Urinary bladder (tissue), 4 donors: ENCODE results near the gene WFIKKN1. TPM values are rescaled to one million over a fixed set of nuclear protein-coding genes. Genes with fewer than 3 reads are reported as not detected.

Source experiments
- DNase-seq: peaks from one replicate; pipeline ENCODE4 v3.0.0-alpha.2; 2015; ENCODE audit errors: extremely low spot score
- H3K27ac ChIP-seq: one replicate; pipeline ENCODE4 v1.5.1; 2013; ENCODE audit warnings: low read depth, mild to moderate bottlenecking, moderate library complexity
- H3K36me3 ChIP-seq: one replicate; pipeline ENCODE4 v1.6.1; 2013; ENCODE audit warnings: mild to moderate bottlenecking, moderate library complexity; ENCODE audit not compliant: insufficient read depth
- H3K4me1 ChIP-seq: one replicate; pipeline ENCODE4 v1.6.1; 2013; ENCODE audit warnings: mild to moderate bottlenecking, moderate library complexity; ENCODE audit not compliant: insufficient read depth
- H3K4me3 ChIP-seq: one replicate; pipeline ENCODE4 v1.5.1; 2013; ENCODE audit warnings: low read depth, low read length
- WGBS: extraction: QIAGEN DNeasy Blood & Tissue Kit; methylation state at CpG from one replicate; pipeline ENCODE4 v1.1.7; 2013; 5-methylcytosine and 5-hydroxymethylcytosine counted together
- polyA plus RNA-seq: library from polyadenylated mRNA; stranded (reverse); fragments of 200-250 nt; gene quantifications from one replicate; pipeline ENCODE4 v1.2.3, GENCODE V29; 2013
- total RNA-seq: library from RNA; depleted of rRNA; stranded (reverse); fragments of >200 nt; gene quantifications from one replicate; pipeline ENCODE4 v1.2.3, GENCODE V29; 2014
- donor health status: healthy with polysubstance abuse.
- donor health status: healthy.

The WFIKKN1 gene
- 0.37 TPM for total RNA-seq
- polyA plus RNA-seq, result 0.30 TPM

- 3% methylated on average over 23 of the region's 23 CpGs for WGBS
- no peak within 1 kb of the TSS for H3K27ac ChIP-seq
- no peak for DNase-seq
- H3K4me3 ChIP-seq, result no peak within 1 kb of the TSS
- no peaks in the 10 kb centered on the region for H3K4me1 ChIP-seq
- peaks cover 1% of the 10 kb centered on the region for H3K36me3 ChIP-seq
These were observed at the start of gene WFIKKN1 for GRCh38 chr16:630815-631405. TSS of gene WFIKKN1 (plus strand) at chr16:630985. CDS start at chr16:631254, 269 bp downstream.

GRCh38 chr16:582218-582613 is 48.6 kb upstream of the WFIKKN1 start:
- Histone ChIP-seq H3K27ac (no peak overlapping the region), H3K36me3 (no peaks in the 10 kb centered on the region), H3K4me3 (no peak overlapping the region), H3K4me1 (no peaks in the 10 kb centered on the region)
- 91% methylated on average over 18 of the region's 18 CpGs for WGBS
- no peak for DNase-seq

- H3K36me3 ChIP-seq, result no peaks in the 10 kb centered on the region
- no peak overlapping the region for H3K27ac ChIP-seq
- H3K4me1 ChIP-seq, result no peaks in the 10 kb centered on the region
- no peak for DNase-seq
- no peak overlapping the region for H3K4me3 ChIP-seq
- WGBS, result 88% methylated on average over 21 of the region's 21 CpGs
These were observed 48.0 kb upstream of the WFIKKN1 start for GRCh38 chr16:582614-583331.

- WGBS, result 56% methylated on average over 16 of the region's 16 CpGs
- Histone ChIP-seq H3K4me1 (no peaks in the 10 kb centered on the region), H3K36me3 (no peaks in the 10 kb centered on the region), H3K27ac (no peak overlapping the region), H3K4me3 (no peak overlapping the region)
- no peak for DNase-seq
These were observed 47.3 kb upstream of the WFIKKN1 start for GRCh38 chr16:583470-583814.

GRCh38 chr16:583815-584591 is 46.8 kb upstream of the WFIKKN1 start:
- no peak overlapping the region for H3K27ac ChIP-seq
- no peak for DNase-seq
- H3K4me1 ChIP-seq, result no peaks in the 10 kb centered on the region
- H3K36me3 ChIP-seq, result no peaks in the 10 kb centered on the region
- no peak overlapping the region for H3K4me3 ChIP-seq
- 47% methylated on average over 38 of the region's 38 CpGs for WGBS

GRCh38 chr16:585351-585750 is 45.4 kb upstream of the WFIKKN1 start:
- Histone ChIP-seq H3K36me3 (no peaks in the 10 kb centered on the region), H3K27ac (no peak overlapping the region), H3K4me1 (no peaks in the 10 kb centered on the region), H3K4me3 (no peak overlapping the region)
- DNase-seq, result no peak
- WGBS, result 24% methylated on average over 10 of the region's 10 CpGs

- H3K4me3 ChIP-seq, result no peak overlapping the region
- H3K36me3 ChIP-seq, result no peaks in the 10 kb centered on the region
- H3K4me1 ChIP-seq, result no peaks in the 10 kb centered on the region
- DNase-seq, result no peak
- WGBS, result 36% methylated on average over 16 of the region's 16 CpGs
- H3K27ac ChIP-seq, result no peak overlapping the region
These were observed 44.6 kb upstream of the WFIKKN1 start for GRCh38 chr16:586047-586644.

GRCh38 chr16:586645-587590 is 43.9 kb upstream of the WFIKKN1 start:
- H3K36me3 ChIP-seq, result no peaks in the 10 kb centered on the region
- H3K27ac ChIP-seq, result no peak overlapping the region
- no peaks in the 10 kb centered on the region for H3K4me1 ChIP-seq
- H3K4me3 ChIP-seq, result no peak overlapping the region
- no peak for DNase-seq
- WGBS, result 69% methylated on average over 14 of the region's 14 CpGs

- Histone ChIP-seq H3K4me1 (no peaks in the 10 kb centered on the region), H3K36me3 (no peaks in the 10 kb centered on the region), H3K27ac (peak overlapping the region; percentile 90), H3K4me3 (peak overlapping the region; percentile 71)
- 0% methylated on average over 21 of the region's 21 CpGs for WGBS
- no peak for DNase-seq
These were observed 42.2 kb upstream of the WFIKKN1 start for GRCh38 chr16:588639-588888.

- DNase-seq, result peak; percentile 89
- Histone ChIP-seq H3K4me3 (peak overlapping the region; percentile 71), H3K4me1 (no peaks in the 10 kb centered on the region), H3K27ac (peak overlapping the region; percentile 92), H3K36me3 (no peaks in the 10 kb centered on the region)
- under 1% methylated on average over 107 of the region's 107 CpGs for WGBS
These were observed 41.7 kb upstream of the WFIKKN1 start for GRCh38 chr16:588889-589657.

- no peaks in the 10 kb centered on the region for H3K36me3 ChIP-seq
- H3K4me3 ChIP-seq, result peak within 1 kb of the TSS; percentile 72
- H3K27ac ChIP-seq, result peak within 1 kb of the TSS; percentile 92
- WGBS, result 1% methylated on average over 65 of the region's 67 CpGs
- DNase-seq, result peak; percentile 94
- no peaks in the 10 kb centered on the region for H3K4me1 ChIP-seq
These were observed 41.1 kb upstream of the WFIKKN1 start, which contains the start of gene RAB40C for GRCh38 chr16:589658-590187. TSS of gene RAB40C (plus strand) at chr16:590066. CDS start at chr16:590292, 226 bp downstream.

GRCh38 chr16:590188-590814 is 40.5 kb upstream of the WFIKKN1 start:
- no peaks in the 10 kb centered on the region for H3K4me1 ChIP-seq
- H3K36me3 ChIP-seq, result no peaks in the 10 kb centered on the region
- WGBS, result under 1% methylated on average over 71 of the region's 71 CpGs
- peak overlapping the region; percentile 72 for H3K4me3 ChIP-seq
- H3K27ac ChIP-seq, result peak overlapping the region; percentile 78
- no peak for DNase-seq
